Inflammatory macrophage treated with lipopolysaccharide for 1 hour (primary cell): ENCODE results near the gene NPAS2.
A peak's percentile ranks its signal among the peaks of the same experiment; 100 is the strongest.

Experiments
- DNase-seq, 2 donors: peaks; one replicate each; pipeline ENCODE4 v3.0.0-alpha.2; 2020 to 2022

The NPAS2 gene

DNA sequence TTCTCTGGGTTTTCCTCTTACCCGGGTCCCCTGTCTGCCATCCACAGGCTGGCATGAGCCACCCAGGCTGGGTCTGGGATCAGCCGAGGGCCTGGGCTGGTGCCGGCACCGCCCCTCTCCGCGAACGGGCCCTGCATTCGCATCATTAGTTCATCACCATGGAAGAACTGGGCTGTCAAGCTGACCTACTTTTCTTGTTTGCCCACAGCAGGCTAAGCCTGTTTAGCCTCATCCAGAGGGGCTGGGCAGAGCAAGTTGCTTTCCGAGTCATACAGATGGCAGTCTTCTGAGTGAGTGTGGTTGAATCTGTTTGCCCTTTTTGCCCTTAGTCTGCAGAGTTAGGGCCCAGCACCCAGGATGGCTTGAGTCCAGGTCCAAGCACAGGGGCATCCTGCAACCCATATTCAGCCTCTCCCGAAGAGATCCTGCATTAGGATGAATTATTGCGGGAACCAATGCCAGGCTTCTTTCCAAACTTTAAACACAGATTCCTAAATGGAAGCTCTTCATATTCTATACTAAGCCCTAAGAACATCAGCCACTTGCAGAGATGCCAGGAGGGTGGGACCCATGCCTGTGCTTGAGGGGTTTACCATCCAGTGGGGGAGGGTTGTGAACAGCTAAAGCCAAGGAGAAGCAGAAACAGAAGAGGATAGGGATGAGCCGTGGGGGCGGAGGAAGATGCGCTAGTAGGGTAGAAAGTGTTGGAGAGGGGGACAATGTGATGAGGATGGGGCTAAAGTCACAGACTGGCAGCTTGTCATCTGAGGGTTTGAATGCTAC lies 68.0 kb downstream of the NPAS2 start:
- DNase-seq: no peak

DNA sequence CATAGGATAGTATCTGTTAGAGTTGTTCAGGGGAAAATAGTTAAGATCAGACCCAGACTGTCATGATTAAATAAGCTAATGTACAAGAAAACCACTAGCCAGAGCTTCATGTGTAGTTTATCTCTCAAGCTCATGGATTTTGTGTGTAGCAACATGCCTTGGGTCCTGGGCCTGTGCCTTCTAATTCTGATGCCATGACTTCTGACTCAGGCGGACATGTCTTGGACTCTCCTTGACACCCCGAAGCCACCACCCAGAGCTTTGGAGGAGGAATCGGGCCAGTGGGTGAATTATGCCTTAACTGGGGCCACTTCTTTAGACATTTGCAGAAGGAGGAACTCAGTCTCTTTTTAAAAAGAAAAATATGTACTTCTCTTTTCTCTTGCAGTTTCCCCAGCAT lies 68.7 kb downstream of the NPAS2 start:
- peak in 1 of 2 donors; percentile 37 for DNase-seq

DNA sequence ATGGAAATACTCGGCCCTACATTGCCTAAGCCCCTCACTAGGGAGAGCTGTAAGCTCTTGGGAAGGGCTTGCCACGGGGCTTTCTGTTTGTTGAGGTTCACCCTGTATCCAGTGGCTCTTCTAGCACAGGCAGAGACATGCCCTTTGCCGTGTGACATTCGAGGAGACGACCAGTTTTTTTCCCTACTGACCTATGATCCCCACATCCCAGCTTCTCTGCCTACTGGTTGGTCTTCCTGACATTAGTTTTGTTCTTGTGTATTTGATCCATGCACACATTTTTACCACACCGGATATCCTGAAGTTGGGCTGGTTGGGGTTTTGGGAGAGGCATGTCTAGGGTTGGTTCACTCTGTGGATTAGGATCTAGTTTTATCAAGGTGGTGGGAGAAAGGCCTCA lies 69.3 kb downstream of the NPAS2 start:
- no peak for DNase-seq

DNA sequence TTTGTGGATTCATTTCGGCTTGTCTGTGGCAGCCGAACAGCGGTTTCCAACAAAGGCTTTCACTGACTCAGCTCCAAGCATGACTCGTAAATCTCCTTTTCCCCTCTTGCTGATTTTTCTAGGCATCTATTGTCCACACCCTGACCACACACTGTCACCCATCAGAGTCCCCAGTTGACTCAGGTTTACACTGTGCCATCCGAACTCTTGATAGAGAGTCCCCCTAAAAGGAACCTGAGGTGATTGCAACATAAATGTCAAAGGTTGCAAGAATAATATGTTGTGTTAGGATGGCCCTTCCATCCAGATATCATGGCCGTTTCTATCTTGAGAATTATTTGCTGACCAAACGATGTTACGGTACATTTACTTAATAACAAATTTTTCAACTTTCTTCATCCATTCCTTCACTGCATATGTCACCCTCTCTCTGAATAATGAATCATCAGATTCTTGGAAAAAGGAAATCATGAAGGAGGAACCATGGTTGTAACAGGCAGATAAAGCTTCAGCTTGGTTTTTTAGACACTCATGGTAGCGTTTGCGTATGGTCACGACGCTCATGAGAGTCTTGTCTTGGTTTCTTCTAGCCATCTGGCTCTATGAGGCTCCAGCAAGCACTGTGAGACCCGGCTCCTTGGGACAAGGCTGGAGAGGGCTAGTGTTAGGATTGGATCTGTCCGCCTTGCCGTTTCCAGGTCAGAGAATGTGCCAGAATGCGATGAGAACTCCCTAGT lies 72.1 kb downstream of the NPAS2 start:
- peak; percentile 75 to 80 for DNase-seq

DNA sequence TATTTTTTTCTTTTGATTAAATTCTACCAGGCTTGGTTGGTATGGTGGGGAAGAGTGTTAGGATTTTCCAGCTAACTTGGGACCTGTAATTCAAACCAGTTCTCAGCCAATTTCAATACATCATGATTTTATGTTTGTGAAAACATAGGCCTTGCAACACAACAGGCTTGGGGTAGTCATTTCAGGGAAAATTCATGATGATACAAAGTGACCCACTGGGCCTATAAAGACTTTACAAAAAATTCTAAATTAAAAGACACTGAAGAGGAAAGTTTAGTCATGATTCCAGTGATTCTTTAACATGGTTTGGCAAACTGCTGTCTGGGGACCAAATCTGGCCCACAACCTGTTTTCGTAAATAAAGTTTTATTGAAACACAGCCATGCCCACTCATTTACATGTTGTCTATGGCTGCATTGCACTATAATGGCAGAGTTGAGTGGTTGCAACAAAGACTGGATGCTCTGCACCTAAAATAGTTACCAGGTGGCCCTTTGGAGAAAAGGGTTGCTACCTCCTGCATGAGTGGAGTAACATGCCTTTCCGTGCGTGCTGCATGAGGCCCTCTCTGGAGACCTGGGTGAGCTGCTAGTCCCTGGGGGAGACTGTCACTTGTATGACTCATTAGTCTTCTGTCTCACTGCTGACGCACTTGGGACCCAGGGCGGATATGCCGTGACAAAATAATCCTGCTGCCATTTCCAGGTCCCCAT lies 73.6 kb downstream of the NPAS2 start:
- peak in 1 of 2 donors; percentile 32 for DNase-seq

DNA sequence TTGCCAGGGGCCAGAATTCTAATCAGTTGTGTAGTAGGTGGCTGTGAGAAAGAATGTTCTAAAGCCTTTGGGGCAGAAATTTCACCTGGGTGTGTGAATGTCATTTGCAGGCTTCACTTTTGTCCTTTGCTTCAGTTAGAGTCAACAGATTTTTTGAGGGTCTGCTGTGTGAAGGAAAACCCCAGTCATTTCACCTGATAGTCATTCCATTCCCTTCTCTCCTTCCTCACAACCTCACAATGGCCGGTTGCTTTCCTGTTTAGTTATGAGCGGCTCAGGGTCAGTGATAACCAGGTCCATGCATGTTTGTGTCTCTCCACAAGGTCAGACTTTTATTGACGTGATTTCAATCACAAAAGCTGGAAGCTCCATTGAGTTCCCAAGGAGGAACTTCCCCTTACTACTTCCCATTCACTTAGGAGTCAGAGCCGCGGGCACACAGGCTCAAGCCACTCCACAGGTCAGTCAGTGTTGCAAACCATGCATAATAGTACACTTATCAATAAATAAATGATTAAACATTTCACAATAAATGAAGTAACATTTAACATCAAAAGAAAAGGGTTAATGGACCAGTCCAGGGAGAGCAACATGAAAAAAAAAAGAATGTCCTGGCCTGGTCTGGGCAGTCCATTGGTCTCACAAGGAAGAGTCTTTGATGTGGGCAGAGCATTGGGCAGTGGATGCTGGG lies 74.3 kb downstream of the NPAS2 start:
- DNase-seq: peak; percentile 38 to 54

DNA sequence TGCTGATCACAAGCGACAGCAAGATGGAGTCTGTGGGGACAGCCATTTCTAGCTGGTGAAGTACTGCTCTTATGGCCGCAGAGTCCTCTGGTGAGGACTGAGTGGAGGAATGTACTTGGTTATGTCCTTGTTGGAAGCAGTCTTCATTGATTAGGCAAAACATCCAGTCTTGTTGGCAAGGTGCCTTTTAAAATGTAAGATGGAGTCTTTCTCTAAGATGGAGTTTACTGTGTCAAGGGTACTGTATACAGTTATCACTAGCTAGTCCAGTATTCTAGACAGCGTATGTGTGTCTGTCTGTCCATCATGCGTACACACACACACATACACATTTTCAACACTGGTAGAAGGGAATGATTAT lies 74.8 kb downstream of the NPAS2 start:
- no peak for DNase-seq

DNA sequence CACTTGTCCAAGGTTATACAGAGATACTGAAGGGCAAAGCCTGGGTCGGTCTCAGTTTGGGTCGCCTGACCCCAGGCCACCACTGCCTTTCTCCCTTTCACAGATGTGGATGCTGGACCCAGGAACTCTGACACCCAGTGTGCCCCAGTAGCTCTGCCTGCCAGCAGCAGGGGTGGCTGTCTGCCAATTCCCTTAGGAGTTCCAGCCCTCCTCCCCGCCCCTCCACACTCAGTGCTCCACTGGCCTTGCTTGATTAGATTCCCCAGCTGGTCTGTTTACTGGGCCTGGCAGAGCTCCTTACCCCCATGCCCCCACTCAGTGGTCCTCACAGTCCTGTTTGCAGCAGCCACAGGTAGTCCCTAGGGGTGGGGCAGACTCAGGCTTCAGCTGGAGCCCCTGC lies 75.5 kb downstream of the NPAS2 start:
- DNase-seq: no peak

DNA sequence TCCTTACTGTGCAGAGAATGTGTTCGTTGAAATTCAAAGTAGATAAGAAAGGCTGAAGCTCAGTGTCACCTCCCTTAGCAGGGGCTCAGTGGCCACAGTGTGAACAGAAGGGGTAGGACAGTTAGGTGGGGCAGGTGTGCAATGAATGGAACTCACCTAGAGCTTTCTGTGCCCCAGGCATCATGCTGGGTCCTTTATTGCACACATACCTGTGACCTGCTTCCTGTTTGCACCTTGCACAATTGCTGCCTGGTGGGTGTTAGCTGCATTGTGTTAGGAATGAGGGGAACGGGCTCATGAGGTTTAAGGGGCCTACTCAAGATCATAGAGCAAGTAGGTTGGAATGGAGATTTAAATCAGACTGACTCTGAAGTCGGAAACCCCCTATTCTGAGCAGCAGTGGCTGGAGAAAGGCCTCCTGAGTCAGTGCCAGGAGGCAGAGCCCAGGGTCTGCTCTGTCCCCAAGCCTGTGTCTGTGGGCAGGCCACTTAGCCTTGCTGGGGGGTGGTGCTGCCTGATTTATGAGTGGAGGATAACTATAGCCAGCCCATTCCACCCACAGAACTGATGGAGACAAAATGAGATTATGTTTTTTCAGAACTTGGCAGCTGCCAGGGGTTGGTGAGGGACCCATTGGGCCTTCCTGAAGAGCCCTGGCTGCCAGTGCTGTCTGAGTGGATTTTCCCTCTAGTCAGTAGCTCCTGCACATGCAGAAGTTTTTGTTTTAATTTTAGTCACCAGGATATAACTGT lies 76.2 kb downstream of the NPAS2 start:
- DNase-seq: no peak

DNA sequence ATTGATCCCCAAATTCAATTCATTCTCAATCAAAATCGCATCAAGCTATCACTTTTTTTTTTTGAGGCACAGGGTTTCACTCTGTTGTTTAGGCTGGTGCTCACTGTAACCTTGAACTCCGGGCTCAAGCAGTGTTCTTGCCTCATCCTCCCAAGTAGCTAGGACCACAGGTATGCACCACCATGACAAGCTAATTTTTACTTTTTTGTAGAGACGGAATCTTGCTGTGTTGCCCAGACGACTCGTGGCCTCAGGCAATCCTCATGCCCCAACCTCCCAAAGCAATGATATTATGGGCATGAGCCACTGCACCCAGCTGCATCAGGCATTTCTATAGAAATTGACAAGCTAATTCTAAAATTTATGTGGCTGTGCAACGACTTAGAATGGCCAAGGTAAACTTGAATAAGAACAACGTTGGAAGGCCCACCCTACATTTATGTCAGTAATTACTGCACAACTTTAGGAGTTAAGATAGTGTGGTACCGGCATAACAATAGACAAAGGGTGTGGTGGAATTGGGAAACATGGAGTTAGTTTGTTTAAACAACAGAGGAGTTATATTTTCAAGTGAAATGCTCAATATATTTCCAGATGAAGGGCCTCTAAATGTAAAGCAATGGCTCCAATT lies 78.2 kb downstream of the NPAS2 start:
- DNase-seq: no peak

DNA sequence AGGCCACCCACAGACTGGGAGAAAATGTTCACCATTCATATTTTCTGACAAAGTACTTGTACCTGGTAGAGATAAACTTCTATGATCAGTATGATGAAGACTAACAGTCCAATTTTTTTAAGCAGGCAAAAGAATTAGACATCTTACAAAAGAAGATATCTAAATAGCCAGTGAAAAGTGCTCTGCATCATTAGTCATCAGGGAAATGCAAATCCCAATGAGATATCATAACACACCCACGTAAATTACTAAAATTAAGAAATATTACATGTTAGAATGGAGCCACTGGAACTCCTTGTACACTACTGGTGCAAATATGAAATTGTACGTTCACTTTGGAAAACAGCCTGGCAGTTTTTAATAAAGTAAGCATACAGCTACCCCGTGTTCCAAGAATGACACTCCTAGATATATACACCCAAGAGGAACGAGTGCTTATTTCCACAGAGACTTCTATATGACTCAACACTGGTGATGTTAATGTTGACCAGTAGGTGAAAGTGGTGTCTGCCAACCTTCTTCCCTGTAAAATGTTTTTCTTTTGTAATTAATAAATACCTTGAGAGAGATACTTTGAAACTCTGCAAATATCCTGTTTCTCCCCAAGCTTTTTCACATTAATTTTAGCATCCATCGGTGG lies 80.3 kb downstream of the NPAS2 start:
- peak in 1 of 2 donors; percentile 19 for DNase-seq

DNA sequence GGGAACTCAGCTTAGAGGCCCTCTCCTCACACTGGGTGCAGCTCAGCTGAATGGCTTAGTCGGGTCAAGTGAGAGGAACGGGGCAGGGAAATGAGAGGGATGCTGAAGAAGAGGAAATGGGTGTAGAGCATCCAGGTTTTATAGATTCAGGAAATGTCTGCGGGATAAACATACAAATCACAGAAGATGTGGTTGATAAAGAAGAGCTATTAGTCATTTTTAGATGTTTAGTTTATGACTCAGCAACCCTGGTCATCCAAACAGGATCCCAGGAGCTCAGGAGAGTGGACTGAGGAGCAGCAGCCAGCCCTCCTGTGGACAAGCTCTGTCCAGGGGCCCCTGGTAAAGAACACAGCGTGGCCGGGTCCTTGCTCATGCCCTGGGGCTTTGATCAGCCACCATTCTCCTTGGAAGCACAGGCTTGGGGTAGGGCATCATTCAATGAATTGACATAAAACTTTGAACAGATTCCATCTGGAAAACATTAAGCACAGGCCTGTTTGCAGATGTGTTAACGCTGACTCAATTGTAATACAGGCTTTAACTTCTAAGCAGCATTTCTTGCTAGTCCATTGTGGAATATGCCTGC lies 83.0 kb downstream of the NPAS2 start:
- DNase-seq: no peak

DNA sequence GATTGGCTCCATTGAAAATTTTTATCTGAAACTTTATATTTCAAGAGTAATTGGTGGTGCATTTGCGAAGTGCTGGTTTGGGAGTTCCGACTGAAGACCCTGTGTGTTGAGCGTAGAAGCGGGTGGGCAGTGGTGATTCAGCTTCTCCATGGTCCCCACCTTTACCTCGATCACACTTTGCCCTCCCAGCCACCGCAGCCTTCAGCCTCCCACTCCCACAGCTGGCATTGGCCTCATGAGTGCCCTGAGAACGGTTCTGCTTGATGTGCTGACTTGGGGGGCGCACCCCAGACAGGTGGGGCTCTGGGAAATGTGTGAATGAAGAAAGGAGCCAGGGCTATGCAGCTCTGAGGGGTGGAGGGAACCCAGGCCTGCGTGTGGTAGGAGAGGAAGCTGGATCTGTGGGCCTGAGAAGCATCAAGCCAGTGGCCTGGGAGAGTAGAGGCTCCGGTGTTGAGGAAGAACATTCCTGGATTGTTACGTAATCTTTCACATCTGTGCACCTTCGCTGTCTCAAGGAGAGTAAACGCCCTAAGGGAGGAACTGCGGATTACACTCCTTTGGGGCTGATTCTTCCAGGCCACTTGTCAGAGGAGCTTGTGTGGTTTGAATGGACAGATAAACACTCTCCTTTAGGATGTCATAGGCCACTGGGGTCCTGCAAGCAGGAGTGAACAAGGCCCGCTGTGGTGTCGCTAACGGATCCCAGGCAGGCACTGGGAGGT lies 83.8 kb downstream of the NPAS2 start:
- DNase-seq: no peak

DNA sequence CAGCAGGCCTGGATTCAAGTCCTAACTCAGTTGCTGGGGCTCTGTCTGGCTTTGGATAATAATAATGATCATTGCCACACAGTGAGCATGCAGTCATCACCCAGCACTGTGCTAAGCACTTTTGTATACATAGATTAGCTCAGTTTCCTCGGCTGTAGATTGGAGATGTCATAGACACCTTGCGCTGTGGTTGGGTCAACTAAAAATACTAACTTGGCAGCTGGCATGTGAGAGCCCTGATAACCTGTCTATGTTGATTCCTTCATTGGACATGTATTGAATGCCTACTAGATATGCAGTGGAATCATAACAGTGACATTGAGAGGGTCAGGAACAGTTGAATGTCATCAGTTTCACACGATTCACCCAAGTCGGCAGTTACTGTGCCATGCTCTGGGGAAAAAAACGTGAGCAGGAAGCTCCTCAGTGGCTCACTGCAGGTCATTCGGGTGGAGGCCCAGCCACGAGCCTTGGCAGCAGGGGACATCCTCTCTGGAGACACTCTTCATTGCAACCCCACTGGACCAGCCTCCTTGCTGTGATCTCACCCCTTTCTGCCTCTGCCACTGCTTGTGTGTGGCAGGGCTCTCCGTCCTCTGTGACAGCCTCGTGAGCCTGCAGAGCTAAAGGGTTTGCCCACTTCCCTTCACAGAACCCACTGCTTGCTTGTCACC lies 85.3 kb downstream of the NPAS2 start:
- no peak for DNase-seq

DNA sequence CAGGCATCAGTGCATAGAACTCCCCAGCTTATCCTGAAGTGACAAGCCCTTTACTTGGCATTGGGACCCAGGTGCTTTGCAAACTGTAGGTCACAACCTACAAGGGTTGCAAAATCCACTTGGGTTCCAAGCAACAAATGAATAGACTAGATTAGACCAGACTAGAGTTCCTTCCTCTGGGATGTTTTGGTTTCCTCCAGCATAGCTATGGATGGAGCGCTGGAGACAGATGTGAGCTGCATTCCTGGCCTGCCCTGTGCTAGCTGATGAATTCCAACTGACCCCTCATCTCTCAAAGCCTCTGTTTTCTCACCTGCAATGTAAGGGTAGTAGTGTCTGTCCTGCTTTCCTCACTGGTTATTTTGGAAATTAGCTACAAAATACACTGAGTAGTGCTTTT lies 86.2 kb downstream of the NPAS2 start:
- DNase-seq: no peak

DNA sequence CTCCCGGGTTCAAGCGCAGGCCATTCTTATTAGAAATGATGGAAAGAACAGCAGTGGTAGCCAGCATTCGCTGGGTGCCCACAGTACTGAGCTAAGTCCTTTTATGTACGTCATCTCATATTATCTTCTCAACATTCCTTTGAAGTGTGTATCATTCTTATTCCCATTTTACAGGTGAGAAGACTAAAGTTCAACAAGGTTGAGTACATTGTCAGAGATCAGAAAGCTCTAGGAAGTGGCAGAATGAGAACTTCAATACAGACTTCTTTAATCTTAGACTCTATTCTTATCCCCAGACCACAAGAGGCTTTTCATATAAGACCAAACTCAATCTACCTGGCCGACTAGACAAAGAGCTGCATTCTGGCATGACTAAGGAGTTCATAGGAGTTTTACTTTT lies 86.7 kb downstream of the NPAS2 start:
- DNase-seq: no peak

DNA sequence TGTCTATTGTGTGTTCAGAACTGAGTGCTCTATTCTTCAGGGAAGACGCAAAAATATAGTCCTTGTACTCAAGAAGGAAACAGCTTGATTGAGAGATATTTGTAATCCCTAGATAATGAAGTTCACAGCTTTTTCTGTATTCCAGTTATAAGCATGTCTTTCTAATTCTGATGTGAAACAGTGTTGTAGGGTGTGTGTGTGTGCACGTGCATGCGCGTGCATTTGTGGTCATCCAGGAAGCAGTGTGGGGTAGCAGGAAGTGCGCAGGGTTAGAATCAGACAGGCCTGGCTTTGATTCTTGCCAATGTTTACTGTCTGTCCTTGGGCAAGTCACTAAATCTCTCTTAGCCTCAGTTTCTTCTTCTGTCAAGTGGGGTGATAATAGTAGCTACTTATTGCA lies 87.9 kb downstream of the NPAS2 start:
- DNase-seq: no peak

DNA sequence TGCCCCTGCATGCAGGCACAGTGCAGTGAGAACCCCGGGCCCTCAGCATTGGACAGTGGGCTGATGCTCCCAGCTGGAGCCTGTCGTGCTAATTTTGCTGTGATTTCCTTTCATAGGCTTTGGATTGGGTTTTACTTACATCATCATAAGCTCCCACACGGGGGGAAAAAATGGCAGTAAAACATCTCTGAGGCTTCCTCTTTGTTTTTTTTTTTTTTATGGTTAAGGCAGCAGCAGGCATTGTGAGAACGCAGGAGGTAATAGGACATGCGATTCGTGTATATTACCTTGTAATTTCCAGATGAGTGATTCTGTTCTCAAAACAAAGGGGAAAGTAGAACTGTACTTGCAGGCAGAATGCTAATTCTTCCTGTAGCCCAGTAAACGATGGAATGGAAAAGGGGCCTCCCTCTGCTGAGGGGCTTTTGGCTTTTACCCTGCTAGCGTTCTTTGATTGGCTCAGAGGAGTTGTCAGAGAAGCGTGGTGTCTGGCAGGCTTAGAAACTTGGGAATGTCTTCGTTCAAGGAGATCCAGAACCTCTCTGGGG lies 89.7 kb downstream of the NPAS2 start:
- DNase-seq: no peak

DNA sequence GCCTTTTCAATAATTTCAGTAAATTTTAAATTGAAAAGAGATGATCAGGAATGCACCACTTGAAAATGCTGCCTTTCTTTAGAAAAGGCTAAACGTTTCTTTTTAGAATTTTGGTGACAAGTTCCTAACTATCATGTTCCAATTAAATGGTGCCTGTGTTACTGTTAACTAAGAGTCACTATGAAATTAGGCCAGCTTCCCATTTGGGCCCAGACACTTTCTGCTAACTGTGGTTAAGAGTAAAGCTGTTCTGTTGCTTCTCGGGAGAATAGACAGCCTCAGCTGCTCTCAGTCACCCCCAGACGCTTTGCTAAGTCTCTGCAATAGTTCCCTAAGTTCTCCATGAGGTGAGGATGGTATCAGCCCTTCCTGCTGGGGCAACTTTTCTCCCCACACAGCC lies 90.2 kb downstream of the NPAS2 start:
- DNase-seq: no peak

DNA sequence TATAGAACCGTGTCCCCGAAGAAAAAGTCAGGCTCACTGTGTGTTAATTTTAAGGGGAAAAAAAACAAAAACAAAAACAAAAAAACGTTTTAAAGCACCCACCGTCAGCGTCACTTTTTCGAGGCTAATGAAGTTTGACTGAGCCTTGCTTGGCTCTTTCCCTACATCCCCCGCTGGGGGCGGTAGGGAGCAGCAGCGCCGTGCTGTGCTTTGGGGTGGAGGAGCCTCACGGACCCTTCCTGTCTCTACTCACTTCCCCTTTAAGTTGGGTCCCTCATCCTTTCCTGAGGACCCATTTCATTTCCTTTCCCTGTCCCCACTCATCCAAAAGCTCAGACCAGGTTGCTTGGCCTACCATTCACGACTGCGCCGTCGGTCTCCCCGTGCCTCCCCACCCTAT lies 99.4 kb downstream of the NPAS2 start:
- no peak for DNase-seq
